Ishikawa (cell line): ENCODE results near the gene MAD1L1.

Source experiments
- CEBPB ChIP-seq: IDR thresholded peaks from 2 replicates; pipeline ENCODE4 v1.6.1; 2012
- CREB1 ChIP-seq: IDR thresholded peaks from 2 replicates; pipeline ENCODE4 v1.6.1; 2012; ENCODE audit warnings: low read depth
- EGR1 ChIP-seq: IDR thresholded peaks from 2 replicates; pipeline ENCODE4 v1.6.1; 2012
- EP300 ChIP-seq: IDR thresholded peaks from 2 replicates; pipeline ENCODE4 v1.6.1; 2012; ENCODE audit warnings: borderline replicate concordance
- FOXM1 ChIP-seq: IDR thresholded peaks from 2 replicates; pipeline ENCODE4 v1.6.1; 2012; ENCODE audit warnings: low read depth, borderline replicate concordance
- MAX ChIP-seq: IDR thresholded peaks from 2 replicates; pipeline ENCODE4 v1.6.1; 2012
- NFIC ChIP-seq: IDR thresholded peaks from 2 replicates; pipeline ENCODE4 v1.6.1; 2012
- RAD21 ChIP-seq: IDR thresholded peaks from 2 replicates; pipeline ENCODE4 v1.6.1; 2012; ENCODE audit warnings: low read depth
- REST ChIP-seq: IDR thresholded peaks from 2 replicates; pipeline ENCODE4 v1.6.1; 2012; ENCODE audit warnings: low read depth, mild to moderate bottlenecking
- TAF1 ChIP-seq: IDR thresholded peaks from 2 replicates; pipeline ENCODE4 v1.6.1; 2012; ENCODE audit warnings: low read depth, mild to moderate bottlenecking
- TCF12 ChIP-seq: IDR thresholded peaks from 2 replicates; pipeline ENCODE4 v1.6.1; 2012; ENCODE audit warnings: low read depth
- TEAD4 ChIP-seq: IDR thresholded peaks from 2 replicates; pipeline ENCODE4 v1.6.1; 2012
- USF1 ChIP-seq: IDR thresholded peaks from 2 replicates; pipeline ENCODE4 v1.6.1; 2012
- YY1 ChIP-seq: IDR thresholded peaks from 2 replicates; pipeline ENCODE4 v1.6.1; 2012; ENCODE audit warnings: low read depth
- ZBTB7A ChIP-seq: IDR thresholded peaks from 2 replicates; pipeline ENCODE4 v1.6.1; 2012; ENCODE audit warnings: low read depth

MAD1L1 gene

GRCh38 chr7:2273866-2274265 lies 41.1 kb upstream of the MAD1L1 start:
- TF ChIP-seq TCF12 (no peak), EP300 (no peak), EGR1 (no peak), TAF1 (no peak), CREB1 (no peak), NFIC (no peak), MAX (no peak), CEBPB (no peak)

- no peak for TF ChIP-seq TEAD4
- no peak for TF ChIP-seq YY1
- no peak for TF ChIP-seq TCF12
- TF ChIP-seq ZBTB7A, result no peak
- no peak for TF ChIP-seq TAF1
- no peak for TF ChIP-seq CEBPB
- no peak for TF ChIP-seq USF1
- no peak for TF ChIP-seq FOXM1
- no peak for TF ChIP-seq EGR1
- TF ChIP-seq EP300, result no peak
- TF ChIP-seq MAX, result no peak
- TF ChIP-seq CREB1, result no peak
- no peak for TF ChIP-seq NFIC
- TF ChIP-seq REST, result no peak
These were observed 39.3 kb upstream of the MAD1L1 start for GRCh38 chr7:2272031-2272430.

- no peak for TF ChIP-seq EGR1
- no peak for TF ChIP-seq CREB1
- TF ChIP-seq MAX, result no peak
These were observed 38.7 kb upstream of the MAD1L1 start for GRCh38 chr7:2271273-2272026.

- TF ChIP-seq ZBTB7A, result no peak
- TF ChIP-seq NFIC, result no peak
- no peak for TF ChIP-seq EGR1
- no peak for TF ChIP-seq CREB1
- no peak for TF ChIP-seq REST
- no peak for TF ChIP-seq TAF1
- TF ChIP-seq CEBPB, result no peak
- TF ChIP-seq EP300, result no peak
- no peak for TF ChIP-seq YY1
These were observed 37.8 kb upstream of the MAD1L1 start for GRCh38 chr7:2270495-2270894.

- TF ChIP-seq ZBTB7A (no peak), TCF12 (no peak), USF1 (no peak), TEAD4 (no peak), EP300 (no peak), EGR1 (no peak), TAF1 (no peak), CREB1 (no peak), RAD21 (no peak), REST (no peak), CEBPB (no peak), MAX (no peak), NFIC (no peak), YY1 (no peak), FOXM1 (no peak)
These were observed 37.3 kb upstream of the MAD1L1 start for GRCh38 chr7:2269991-2270460.
